HG02870 (cell line): ENCODE results near the gene ZNF474.

Experiments
- ATAC-seq: cut with Tn5 transposase; IDR thresholded peaks from one replicate; pipeline ENCODE4 v1.9.1; 2021; ENCODE audit warnings: mild to moderate bottlenecking, moderate library complexity; ENCODE audit not compliant: unreplicated experiment

Gene ZNF474

GRCh38 chr5:122179701-122180100, 50.4 kb downstream of the ZNF474 start:
- ATAC-seq: no peak

GRCh38 chr5:122180146-122180712, 50.9 kb downstream of the ZNF474 start:
- no peak for ATAC-seq

GRCh38 chr5:122180863-122181548, 51.7 kb downstream of the ZNF474 start:
- ATAC-seq: no peak

GRCh38 chr5:122181863-122182262, 52.5 kb downstream of the ZNF474 start:
- ATAC-seq: no peak

GRCh38 chr5:122182491-122182921, 53.2 kb downstream of the ZNF474 start:
- ATAC-seq: no peak

- ATAC-seq: no peak
Measured at GRCh38 chr5:122183098-122183787, 53.9 kb downstream of the ZNF474 start.

GRCh38 chr5:122183788-122184170, 54.4 kb downstream of the ZNF474 start:
- no peak for ATAC-seq

- no peak for ATAC-seq
Measured at GRCh38 chr5:122184676-122185255, 55.4 kb downstream of the ZNF474 start.

GRCh38 chr5:122187426-122187825, 58.1 kb downstream of the ZNF474 start:
- no peak for ATAC-seq

- ATAC-seq: no peak
Measured at GRCh38 chr5:122190156-122190555, 60.8 kb downstream of the ZNF474 start.

- peak; percentile 89 for ATAC-seq
Measured at GRCh38 chr5:122192497-122193496, 63.5 kb downstream of the ZNF474 start.

GRCh38 chr5:122195802-122196394, 66.6 kb downstream of the ZNF474 start:
- no peak for ATAC-seq

GRCh38 chr5:122199146-122199545, 69.8 kb downstream of the ZNF474 start:
- no peak for ATAC-seq

GRCh38 chr5:122200450-122200849, 71.1 kb downstream of the ZNF474 start:
- ATAC-seq: no peak

- ATAC-seq: no peak
Measured at GRCh38 chr5:122200865-122201264, 71.5 kb downstream of the ZNF474 start.

GRCh38 chr5:122201365-122201764, 72.0 kb downstream of the ZNF474 start:
- no peak for ATAC-seq

- no peak for ATAC-seq
Measured at GRCh38 chr5:122202952-122203351, 73.6 kb downstream of the ZNF474 start.
